ENCODE measurements around the gene LMAN2. TPM values are rescaled to one million over a fixed set of nuclear protein-coding genes. Genes with fewer than 3 reads are reported as not detected.

LMAN2 gene
- total RNA-seq, 1 experiment from 2014 or later, result 106 TPM

- Histone ChIP-seq H3K4ac (ENCODE audit: low read depth, low read length) (no peak overlapping the region), H3K14ac (ENCODE audit: insufficient read depth, low read length) (no peak overlapping the region), H4K91ac (ENCODE audit: insufficient read length, low read depth, low read length) (no peak overlapping the region), H3K23me2 (ENCODE audit: insufficient read length, low read depth, low read length, poor library complexity, severe bottlenecking) (peaks cover 13% of the 10 kb centered on the region), H3K18ac (ENCODE audit: insufficient read length, low read depth, low read length) (no peak overlapping the region), H3K79me1 (ENCODE audit: insufficient read depth, low read depth, low read length, poor library complexity, severe bottlenecking) (no peaks in the 10 kb centered on the region), H3K27me3 (ENCODE audit: insufficient read depth, low read length) (no peaks in the 10 kb centered on the region), H2BK120ac (ENCODE audit: low read depth, low read length, poor library complexity, severe bottlenecking) (no peak overlapping the region), H2BK20ac (ENCODE audit: low read depth, low read length, poor library complexity, severe bottlenecking) (no peak overlapping the region), H3K9me3 (ENCODE audit: control insufficient read depth, low read depth, low read length) (no peaks in the 10 kb centered on the region), H2BK12ac (ENCODE audit: insufficient read length, low read depth, low read length) (no peak overlapping the region), H4K20me1 (ENCODE audit: control insufficient read depth, insufficient read depth, insufficient read length) (no peaks in the 10 kb centered on the region), H3K9ac (ENCODE audit: extremely low read depth, insufficient read length, low read length) (no peak overlapping the region), H3K27ac (ENCODE audit: insufficient read length, low read depth, low read length) (no peak overlapping the region), H2BK15ac (ENCODE audit: low read depth, low read length) (no peak overlapping the region), H4K8ac (replicated peaks; ENCODE audit: insufficient read length, low read depth, low read length) (no peak overlapping the region), H3K79me2 (ENCODE audit: insufficient read depth, low read length) (peaks cover 9% of the 10 kb centered on the region; the same call in 1 of the 2 replicates), H3K23ac (ENCODE audit: insufficient read length, low read depth, low read length) (no peak overlapping the region), H3T11ph (ENCODE audit: low read length) (no peak overlapping the region), H2AK5ac (ENCODE audit: insufficient read length, low read length) (no peak overlapping the region), H2BK5ac (ENCODE audit: insufficient read length, low read length) (no peak overlapping the region), H4K5ac (ENCODE audit: insufficient read length, low read depth, low read length) (no peak overlapping the region), H3K4me1 (ENCODE audit: insufficient read depth, low read length) (no peaks in the 10 kb centered on the region), H2AFZ (ENCODE audit: low read length) (no peak overlapping the region), H3K56ac (ENCODE audit: insufficient read length, low read depth, low read length) (no peak overlapping the region), H3K4me2 (ENCODE audit: insufficient read depth, insufficient read length, low read length) (no peak overlapping the region)
- Mint-ChIP-seq H3K4me1 (peaks cover 37 to 59% of the 10 kb centered on the region in 2 experiments), H3K4me3 (peak overlapping the region; percentile 93 to 96; a peak in 4 of 5 replicates), H3K36me3 (ENCODE audit: insufficient read depth in 1 of 3, low read depth in 3 of 3) (peaks cover 22 to 56% (median 27%) of the 10 kb centered on the region in 3 experiments), H3K27ac (peak overlapping the region in 2 of 3 experiments; percentile 68 to 79; a peak in 3 of 7 replicates), H3K27me3 (ENCODE audit: low read depth) (peaks cover 1% of the 10 kb centered on the region; the same call in 1 of the 2 replicates), H3K9me3 (no peaks in the 10 kb centered on the region)
- no peak for DNase-seq
- TF ChIP-seq CTCF (conservative IDR thresholded peaks at IDR 0.05), result no peak
- no CpG with 5 or more reads among the region's 7 CpGs for WGBS (ENCODE audit: extremely low coverage, insufficient read length, low lambda C conversion rate)
These were observed 49.8 kb downstream of the LMAN2 start for GRCh38 chr5:177301503-177302165.
